Transverse colon (tissue), 3 donors: ENCODE data around the gene MOGAT3.

ENCODE experiments used
- EP300 ChIP-seq: sonication (generic); formaldehyde crosslinking; IDR thresholded peaks from one replicate; pipeline ENCODE4 v1.6.1; 2017; ENCODE audit warnings: antibody characterized with exemption, low read depth
- POLR2A ChIP-seq: fragments of 450-650 bp; IDR thresholded peaks from one replicate; pipeline ENCODE4 v1.6.1; 2016; ENCODE audit warnings: antibody characterized with exemption, mild to moderate bottlenecking, moderate library complexity
- TF ChIP-seq, protein P1 (sequence below), 5 experiments: fragments of 200-600 bp in 3 of 5; fragments of 450-650 bp in 2 of 5; sonication (generic) in 3 of 5; IDR thresholded peaks; 1 replicate in 2 of 5; 2 replicates in 3 of 5; pipeline ENCODE4 v1.5.1; 2016 to 2017; ENCODE audit warnings: antibody characterized with exemption in 5 of 5, inconsistent platforms in 3 of 5, mild to moderate bottlenecking in 2 of 5, moderate library complexity in 1 of 5

DNA sequence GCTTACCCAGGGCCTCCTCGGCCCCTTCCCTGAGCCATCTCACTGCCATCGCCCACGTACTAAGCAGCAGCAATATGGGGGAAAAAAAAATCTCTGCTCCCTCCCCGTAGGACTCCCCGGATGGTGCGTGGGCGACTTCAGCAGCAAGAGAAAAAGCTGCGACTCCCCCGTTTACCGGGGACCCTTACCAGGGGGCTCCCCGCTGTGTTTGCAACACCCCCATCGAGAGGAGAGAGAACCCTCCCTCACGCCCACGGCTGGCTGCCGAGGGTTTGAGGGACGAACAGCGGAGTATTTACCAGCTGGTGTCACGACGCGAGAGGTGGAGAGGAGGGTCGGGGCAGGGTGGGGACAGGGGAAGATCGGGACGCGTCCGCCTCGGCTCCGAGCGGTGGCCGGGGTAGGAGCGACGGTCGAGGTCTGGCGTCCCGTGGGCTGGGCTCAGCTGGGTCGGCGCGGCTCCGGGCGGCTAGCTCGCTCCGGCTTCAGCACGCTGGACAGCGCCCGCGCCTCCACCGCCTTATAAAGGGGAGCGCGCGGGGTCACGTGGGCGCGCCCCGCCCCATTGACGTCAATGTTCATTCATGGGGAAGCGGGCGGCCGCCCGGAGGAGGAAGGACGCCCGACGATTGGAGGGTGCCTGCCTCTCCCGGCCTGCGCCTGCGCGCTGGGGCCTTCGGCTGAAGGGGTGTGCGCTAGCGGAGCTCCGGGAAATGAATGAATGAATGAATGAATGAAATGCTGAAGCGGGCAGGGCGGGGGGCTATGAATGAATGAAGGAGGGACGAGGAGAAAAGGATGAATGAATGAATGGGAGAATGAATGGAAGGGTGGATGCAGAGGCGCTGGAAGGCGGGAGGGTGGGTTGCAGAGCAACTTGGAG, 35.5 kb downstream of the MOGAT3 start, which contains the start of gene VGF:
- TF ChIP-seq, protein P1, sequence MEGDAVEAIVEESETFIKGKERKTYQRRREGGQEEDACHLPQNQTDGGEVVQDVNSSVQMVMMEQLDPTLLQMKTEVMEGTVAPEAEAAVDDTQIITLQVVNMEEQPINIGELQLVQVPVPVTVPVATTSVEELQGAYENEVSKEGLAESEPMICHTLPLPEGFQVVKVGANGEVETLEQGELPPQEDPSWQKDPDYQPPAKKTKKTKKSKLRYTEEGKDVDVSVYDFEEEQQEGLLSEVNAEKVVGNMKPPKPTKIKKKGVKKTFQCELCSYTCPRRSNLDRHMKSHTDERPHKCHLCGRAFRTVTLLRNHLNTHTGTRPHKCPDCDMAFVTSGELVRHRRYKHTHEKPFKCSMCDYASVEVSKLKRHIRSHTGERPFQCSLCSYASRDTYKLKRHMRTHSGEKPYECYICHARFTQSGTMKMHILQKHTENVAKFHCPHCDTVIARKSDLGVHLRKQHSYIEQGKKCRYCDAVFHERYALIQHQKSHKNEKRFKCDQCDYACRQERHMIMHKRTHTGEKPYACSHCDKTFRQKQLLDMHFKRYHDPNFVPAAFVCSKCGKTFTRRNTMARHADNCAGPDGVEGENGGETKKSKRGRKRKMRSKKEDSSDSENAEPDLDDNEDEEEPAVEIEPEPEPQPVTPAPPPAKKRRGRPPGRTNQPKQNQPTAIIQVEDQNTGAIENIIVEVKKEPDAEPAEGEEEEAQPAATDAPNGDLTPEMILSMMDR (IDR thresholded peaks at IDR 0.05): no peak
- TF ChIP-seq POLR2A (no peak), EP300 (no peak)
